ENCODE measurements around the gene DOCK7.

Gene DOCK7

DNA sequence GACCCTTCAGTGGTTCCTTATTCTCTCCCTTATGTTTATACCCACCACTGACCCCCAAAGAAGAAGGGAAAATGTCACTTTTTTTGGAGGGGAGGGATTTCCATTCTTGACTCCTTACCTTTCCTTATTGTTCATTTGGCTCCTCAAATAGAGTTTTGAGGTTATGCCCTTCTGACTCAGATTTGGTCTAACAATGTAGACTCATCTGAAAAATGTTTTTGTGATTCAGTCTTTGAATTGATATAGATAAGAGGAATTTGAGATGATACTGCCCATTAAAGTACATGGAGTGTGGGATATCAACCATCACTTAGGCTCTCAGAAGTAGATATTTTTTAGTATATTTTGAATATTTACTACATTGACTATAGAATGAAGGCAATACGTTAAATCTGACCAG is 235.2 kb downstream of the DOCK7 start:
- Histone ChIP-seq H3K36me3 (ENCODE audit: low read length) (peaks cover 51% of the 10 kb centered on the region), H3K27me3 (ENCODE audit: low read length) (no peaks in the 10 kb centered on the region), H3K9me2 (replicated peaks; ENCODE audit: insufficient read depth, low read length) (no peaks in the 10 kb centered on the region), H3K9ac (ENCODE audit: low read length) (no peak overlapping the region), H4K20me1 (ENCODE audit: low read depth, low read length) (peaks cover 19% of the 10 kb centered on the region), H2AFZ (ENCODE audit: low read depth, low read length, severe bottlenecking) (no peak overlapping the region), H3K4me3 (ENCODE audit: insufficient read depth, low read length, poor library complexity, severe bottlenecking) (no peak overlapping the region), H3F3A (ENCODE audit: insufficient read depth) (peaks cover 52% of the 10 kb centered on the region), H3K4me2 (ENCODE audit: low read depth, low read length, poor library complexity, severe bottlenecking) (no peak overlapping the region), H3K9me3 (ENCODE audit: insufficient read depth, low read length) (no peaks in the 10 kb centered on the region), H3K79me2 (ENCODE audit: insufficient read depth, low read length) (0 out of 2 replicates have a peak, but pooled peaks cover 7% of the 10 kb centered on the region), H3K27ac (ENCODE audit: low read depth, low read length) (no peak overlapping the region)
- no peak for TF ChIP-seq EZH2phosphoT487 (conservative IDR thresholded peaks at IDR 0.05; ENCODE audit: low read length)
- TF ChIP-seq, protein P1, sequence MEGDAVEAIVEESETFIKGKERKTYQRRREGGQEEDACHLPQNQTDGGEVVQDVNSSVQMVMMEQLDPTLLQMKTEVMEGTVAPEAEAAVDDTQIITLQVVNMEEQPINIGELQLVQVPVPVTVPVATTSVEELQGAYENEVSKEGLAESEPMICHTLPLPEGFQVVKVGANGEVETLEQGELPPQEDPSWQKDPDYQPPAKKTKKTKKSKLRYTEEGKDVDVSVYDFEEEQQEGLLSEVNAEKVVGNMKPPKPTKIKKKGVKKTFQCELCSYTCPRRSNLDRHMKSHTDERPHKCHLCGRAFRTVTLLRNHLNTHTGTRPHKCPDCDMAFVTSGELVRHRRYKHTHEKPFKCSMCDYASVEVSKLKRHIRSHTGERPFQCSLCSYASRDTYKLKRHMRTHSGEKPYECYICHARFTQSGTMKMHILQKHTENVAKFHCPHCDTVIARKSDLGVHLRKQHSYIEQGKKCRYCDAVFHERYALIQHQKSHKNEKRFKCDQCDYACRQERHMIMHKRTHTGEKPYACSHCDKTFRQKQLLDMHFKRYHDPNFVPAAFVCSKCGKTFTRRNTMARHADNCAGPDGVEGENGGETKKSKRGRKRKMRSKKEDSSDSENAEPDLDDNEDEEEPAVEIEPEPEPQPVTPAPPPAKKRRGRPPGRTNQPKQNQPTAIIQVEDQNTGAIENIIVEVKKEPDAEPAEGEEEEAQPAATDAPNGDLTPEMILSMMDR (IDR thresholded peaks at IDR 0.05; ENCODE audit: insufficient read depth, low read length, poor library complexity, severe bottlenecking): no peak

DNA sequence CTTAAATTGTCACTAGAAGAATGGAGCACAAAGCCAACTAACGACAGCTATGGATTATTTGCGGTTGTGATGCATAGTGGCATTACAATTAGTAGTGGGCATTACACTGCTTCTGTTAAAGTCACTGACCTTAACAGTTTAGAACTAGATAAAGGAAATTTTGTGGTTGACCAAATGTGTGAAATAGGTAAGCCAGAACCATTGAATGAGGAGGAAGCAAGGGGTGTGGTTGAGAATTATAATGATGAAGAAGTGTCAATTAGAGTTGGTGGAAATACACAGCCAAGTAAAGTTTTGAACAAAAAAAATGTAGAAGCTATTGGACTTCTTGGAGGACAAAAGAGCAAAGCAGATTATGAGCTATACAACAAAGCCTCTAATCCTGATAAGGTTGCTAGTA is 237.9 kb downstream of the DOCK7 start:
- TF ChIP-seq EZH2phosphoT487 (conservative IDR thresholded peaks at IDR 0.05; ENCODE audit: low read length): no peak
- TF ChIP-seq, protein P1 (IDR thresholded peaks at IDR 0.05; ENCODE audit: insufficient read depth, low read length, poor library complexity, severe bottlenecking): no peak

DNA sequence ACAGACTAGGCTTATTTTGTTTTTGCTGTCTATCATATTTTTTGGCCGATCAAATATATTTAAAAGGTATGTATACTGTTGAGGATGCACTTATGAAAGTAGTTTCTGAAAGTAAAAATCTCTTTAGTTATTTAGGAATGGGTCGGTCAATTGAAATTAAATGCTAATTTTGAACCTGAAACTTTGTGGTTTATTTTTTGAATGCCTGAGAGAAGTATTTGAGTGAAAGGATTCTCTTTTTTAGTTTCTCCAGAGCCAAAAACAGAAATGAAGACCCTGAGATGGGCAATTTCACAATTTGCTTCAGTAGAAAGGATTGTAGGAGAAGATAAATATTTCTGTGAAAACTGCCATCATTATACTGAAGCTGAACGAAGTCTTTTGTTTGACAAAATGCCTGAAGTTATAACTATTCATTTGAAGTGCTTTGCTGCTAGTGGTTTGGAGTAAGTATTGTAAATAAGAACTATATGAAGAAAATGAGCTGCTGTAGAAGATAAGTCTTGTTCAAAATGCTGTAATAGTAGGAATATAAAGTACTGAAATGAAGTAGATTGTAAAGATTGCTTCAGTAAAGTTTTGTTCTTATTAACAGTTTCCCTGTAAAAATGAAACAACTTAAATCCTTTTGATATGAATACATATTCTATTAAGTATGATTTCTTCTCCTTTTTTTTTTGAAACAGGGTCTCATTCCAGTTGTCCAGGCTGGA is 239.8 kb downstream of the DOCK7 start:
- Histone ChIP-seq H3K27me3 (ENCODE audit: low read length) (no peaks in the 10 kb centered on the region), H3K4me3 (ENCODE audit: insufficient read depth, low read length, poor library complexity, severe bottlenecking) (no peak overlapping the region), H3K9me2 (replicated peaks; ENCODE audit: insufficient read depth, low read length) (no peaks in the 10 kb centered on the region), H3K9me3 (ENCODE audit: insufficient read depth, low read length) (no peaks in the 10 kb centered on the region), H3K4me2 (ENCODE audit: low read depth, low read length, poor library complexity, severe bottlenecking) (no peak overlapping the region), H3K79me2 (ENCODE audit: insufficient read depth, low read length) (peaks cover 44% of the 10 kb centered on the region), H3K9ac (ENCODE audit: low read length) (no peak overlapping the region), H3F3A (ENCODE audit: insufficient read depth) (peaks cover 43% of the 10 kb centered on the region; the same call in 1 of the 2 replicates), H2AFZ (ENCODE audit: low read depth, low read length, severe bottlenecking) (no peak overlapping the region), H3K27ac (ENCODE audit: low read depth, low read length) (no peak overlapping the region), H3K36me3 (ENCODE audit: low read length) (peaks cover 68% of the 10 kb centered on the region), H4K20me1 (ENCODE audit: low read depth, low read length) (peaks cover 42% of the 10 kb centered on the region)
- TF ChIP-seq EZH2phosphoT487 (conservative IDR thresholded peaks at IDR 0.05; ENCODE audit: low read length): no peak
- TF ChIP-seq, protein P1 (IDR thresholded peaks at IDR 0.05; ENCODE audit: insufficient read depth, low read length, poor library complexity, severe bottlenecking): no peak

More for the DNA sequence above, 237.9 kb downstream of the DOCK7 start:
- Histone ChIP-seq H4K20me1 (ENCODE audit: low read depth, low read length) (peaks cover 28% of the 10 kb centered on the region), H2AFZ (ENCODE audit: low read depth, low read length, severe bottlenecking) (no peak overlapping the region), H3K36me3 (ENCODE audit: low read length) (peaks cover 58% of the 10 kb centered on the region), H3K9me2 (replicated peaks; ENCODE audit: insufficient read depth, low read length) (no peaks in the 10 kb centered on the region), H3K27me3 (ENCODE audit: low read length) (no peaks in the 10 kb centered on the region), H3K27ac (ENCODE audit: low read depth, low read length) (no peak overlapping the region), H3K79me2 (ENCODE audit: insufficient read depth, low read length) (peaks cover 26% of the 10 kb centered on the region), H3K9me3 (ENCODE audit: insufficient read depth, low read length) (no peaks in the 10 kb centered on the region), H3F3A (ENCODE audit: insufficient read depth) (peaks cover 46% of the 10 kb centered on the region; the same call in 1 of the 2 replicates), H3K4me2 (ENCODE audit: low read depth, low read length, poor library complexity, severe bottlenecking) (no peak overlapping the region), H3K9ac (ENCODE audit: low read length) (no peak overlapping the region), H3K4me3 (ENCODE audit: insufficient read depth, low read length, poor library complexity, severe bottlenecking) (no peak overlapping the region)

Data from SU-DHL-6 (cell line).